KMS-11 (cell line): ENCODE measurements around the gene C12orf56.

Experiments used
- H2AFZ ChIP-seq: fragments of 200-600 bp; sonication (generic); 2 replicates; pipeline ENCODE4 v1.6.1; 2016; ENCODE audit warnings: antibody characterized with exemption, mixed run types, low read depth
- H3K27ac ChIP-seq: fragments of 200-600 bp; sonication (generic); 2 replicates; pipeline ENCODE4 v1.6.1; 2016; ENCODE audit warnings: mild to moderate bottlenecking, mixed run types
- H3K27me3 ChIP-seq: fragments of 200-600 bp; sonication (generic); 2 replicates; pipeline ENCODE4 v1.6.1; 2017; ENCODE audit warnings: mild to moderate bottlenecking, low read depth, mixed run types, moderate library complexity; ENCODE audit not compliant: insufficient read depth
- H3K36me3 ChIP-seq: fragments of 200-600 bp; sonication (generic); 2 replicates; pipeline ENCODE4 v1.6.1; 2017; ENCODE audit warnings: mild to moderate bottlenecking, mixed run types; ENCODE audit not compliant: insufficient read depth
- H3K4me1 ChIP-seq: fragments of 200-600 bp; sonication (generic); 2 replicates; pipeline ENCODE4 v1.6.1; 2016; ENCODE audit warnings: mild to moderate bottlenecking, low read depth, mixed run types; ENCODE audit not compliant: poor library complexity, severe bottlenecking
- H3K4me2 ChIP-seq: fragments of 200-600 bp; sonication (generic); 2 replicates; pipeline ENCODE4 v1.7.0; 2016; ENCODE audit warnings: mild to moderate bottlenecking, mixed run types
- H3K4me3 ChIP-seq: fragments of 200-600 bp; sonication (generic); IDR thresholded peaks from 2 replicates; pipeline ENCODE4 v1.6.1; 2017; ENCODE audit warnings: low read depth, low read length, mixed read lengths; ENCODE audit not compliant: insufficient read depth
- H3K79me2 ChIP-seq: fragments of 200-600 bp; sonication (generic); 2 replicates; pipeline ENCODE4 v1.6.1; 2016; ENCODE audit warnings: low read depth, mixed run types; ENCODE audit not compliant: insufficient read depth
- H3K9ac ChIP-seq: fragments of 200-600 bp; sonication (generic); 2 replicates; pipeline ENCODE4 v1.6.1; 2016; ENCODE audit warnings: mild to moderate bottlenecking, mixed run types
- H4K20me1 ChIP-seq: fragments of 200-600 bp; sonication (generic); 2 replicates; pipeline ENCODE4 v1.6.1; 2016; ENCODE audit warnings: mild to moderate bottlenecking, mixed run types; ENCODE audit not compliant: insufficient read depth
- CTCF ChIP-seq: fragments of 200-600 bp; sonication (generic); conservative IDR thresholded peaks from 2 replicates; pipeline ENCODE4 v1.6.1; 2017; ENCODE audit warnings: low read depth, mild to moderate bottlenecking, antibody characterized with exemption, low read length, moderate library complexity, mixed read lengths

Gene C12orf56

DNA sequence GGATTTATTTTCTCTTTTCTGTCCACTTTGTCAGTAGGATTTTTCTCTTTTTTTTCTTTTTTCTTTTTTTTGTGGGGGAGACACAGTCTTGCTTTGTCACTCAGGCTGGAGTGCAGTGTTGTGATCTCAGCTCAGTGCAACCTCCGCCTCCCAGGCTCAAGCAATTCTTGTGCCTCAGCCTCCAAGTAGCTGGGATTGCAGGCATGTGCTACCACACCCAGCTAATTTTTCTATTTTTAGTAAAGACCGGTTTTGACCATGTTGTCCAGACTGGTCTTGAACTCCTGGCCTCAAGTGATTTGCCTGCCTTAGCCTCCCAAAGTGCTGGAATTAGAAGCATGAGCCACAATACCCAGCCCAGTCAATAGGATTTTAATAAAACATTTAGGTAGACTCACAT lies 40.3 kb upstream of the C12orf56 start:
- Histone ChIP-seq H3K36me3 (peaks cover 78% of the 10 kb centered on the region), H3K27ac (no peak overlapping the region), H3K4me2 (no peak overlapping the region), H3K27me3 (no peaks in the 10 kb centered on the region), H2AFZ (no peak overlapping the region), H3K4me1 (peaks cover 20% of the 10 kb centered on the region), H3K9ac (no peak overlapping the region), H3K79me2 (peaks cover 16% of the 10 kb centered on the region; the same call in 1 of the 2 replicates), H4K20me1 (0 out of 2 replicates have a peak, but pooled peaks cover 3% of the 10 kb centered on the region), H3K4me3 (no peak overlapping the region)
- no peak for TF ChIP-seq CTCF

DNA sequence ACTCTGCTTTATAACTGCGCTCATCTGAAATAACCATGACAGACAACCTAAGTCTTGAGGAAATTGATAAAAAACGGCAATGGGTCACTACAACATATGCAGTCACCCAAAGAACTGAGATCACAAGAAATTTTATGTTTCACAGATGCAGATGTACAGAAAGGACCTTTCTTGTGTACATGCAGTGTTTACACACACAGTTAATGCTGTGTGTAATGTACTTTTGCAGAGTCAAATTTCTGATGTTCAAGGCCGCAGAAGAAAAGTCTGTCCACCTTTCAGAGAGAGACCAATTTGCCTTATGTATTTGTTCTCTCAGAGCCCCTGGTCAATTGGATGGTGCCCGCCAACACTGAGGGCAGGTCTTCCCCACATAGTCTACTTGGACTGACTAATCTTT lies 38.4 kb upstream of the C12orf56 start:
- Histone ChIP-seq H3K4me1 (peaks cover 20% of the 10 kb centered on the region), H3K9ac (no peak overlapping the region), H4K20me1 (0 out of 2 replicates have a peak, but pooled peaks cover 3% of the 10 kb centered on the region), H3K27me3 (no peaks in the 10 kb centered on the region), H3K36me3 (peaks cover 77% of the 10 kb centered on the region), H2AFZ (no peak overlapping the region), H3K4me3 (no peak overlapping the region), H3K27ac (no peak overlapping the region), H3K79me2 (peaks cover 16% of the 10 kb centered on the region; the same call in 1 of the 2 replicates), H3K4me2 (no peak overlapping the region)
- no peak for TF ChIP-seq CTCF

DNA sequence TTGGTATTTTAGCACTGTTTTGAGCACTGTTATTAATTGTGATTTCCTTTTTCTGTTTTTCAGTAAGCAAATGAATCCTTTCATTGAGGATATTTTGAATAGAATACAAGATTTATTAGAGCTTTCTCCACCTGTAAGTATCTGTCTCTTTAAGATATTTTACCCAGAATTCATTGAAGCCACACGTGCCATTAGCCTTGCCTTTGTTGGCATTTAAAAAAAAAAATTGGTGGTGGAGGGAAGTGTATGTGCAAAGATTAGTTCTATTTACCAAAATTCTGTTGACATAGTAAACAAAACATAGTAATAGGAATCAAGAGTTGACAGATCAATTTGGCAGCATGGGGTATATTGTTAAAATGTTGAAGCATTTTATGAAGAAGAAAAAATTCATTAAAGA lies 37.4 kb upstream of the C12orf56 start:
- Histone ChIP-seq H4K20me1 (0 out of 2 replicates have a peak, but pooled peaks cover 3% of the 10 kb centered on the region), H3K9ac (no peak overlapping the region), H3K4me1 (peaks cover 20% of the 10 kb centered on the region), H3K79me2 (peaks cover 11% of the 10 kb centered on the region; the same call in 1 of the 2 replicates), H3K27ac (no peak overlapping the region), H3K27me3 (no peaks in the 10 kb centered on the region), H3K4me2 (no peak overlapping the region), H3K4me3 (no peak overlapping the region), H2AFZ (no peak overlapping the region), H3K36me3 (peaks cover 76% of the 10 kb centered on the region)
- TF ChIP-seq CTCF: no peak

- Histone ChIP-seq H3K4me1 (no peaks in the 10 kb centered on the region), H3K36me3 (peaks cover 88% of the 10 kb centered on the region; the same call in 1 of the 2 replicates), H3K27me3 (no peaks in the 10 kb centered on the region), H3K79me2 (peaks cover 40% of the 10 kb centered on the region), H3K4me3 (no peak overlapping the region), H3K9ac (no peak overlapping the region), H2AFZ (no peak overlapping the region), H3K27ac (no peak overlapping the region), H3K4me2 (no peak overlapping the region), H4K20me1 (0 out of 2 replicates have a peak, but pooled peaks cover 2% of the 10 kb centered on the region)
- TF ChIP-seq CTCF: no peak
Observed at GRCh38 chr12:64419696-64420095, 29.1 kb upstream of the C12orf56 start.
